Endothelial cell of umbilical vein (primary cell): ENCODE results near the gene TMEM125.

Source experiments
- CTCF ChIP-seq, 2 donors: IDR thresholded peaks; 1 replicate in 1 of 2; 2 replicates in 1 of 2; pipeline ENCODE4 v1.5.1; 2011; ENCODE audit warnings: low read length in 2 of 2, mild to moderate bottlenecking in 2 of 2, moderate library complexity in 2 of 2, control low read depth in 1 of 2, inconsistent platforms in 1 of 2, low read depth in 1 of 2; ENCODE audit not compliant: insufficient read depth in 1 of 2; ENCODE audit errors: extremely low read depth in 1 of 2
- EZH2 ChIP-seq: IDR thresholded peaks from 2 replicates; pipeline ENCODE4 v1.6.1; 2012; ENCODE audit warnings: borderline replicate concordance, low read depth, mild to moderate bottlenecking, moderate library complexity, low read length, inconsistent platforms; ENCODE audit not compliant: severe bottlenecking
- FOS ChIP-seq: IDR thresholded peaks from 2 replicates; pipeline ENCODE4 v1.6.1; 2011; ENCODE audit warnings: mild to moderate bottlenecking, low read length, moderate library complexity, borderline replicate concordance; ENCODE audit not compliant: insufficient read depth
- JUN ChIP-seq: IDR thresholded peaks from 2 replicates; pipeline ENCODE4 v1.6.1; 2011; ENCODE audit warnings: borderline replicate concordance, low read depth; ENCODE audit not compliant: insufficient read length, insufficient read depth
- MAX ChIP-seq: IDR thresholded peaks from 2 replicates; pipeline ENCODE4 v1.6.1; 2011; ENCODE audit not compliant: insufficient read depth, insufficient read length
- MYC ChIP-seq: IDR thresholded peaks from one replicate; pipeline ENCODE4 v1.6.1; 2011; ENCODE audit warnings: mild to moderate bottlenecking, low read depth, low read length
- POLR2A ChIP-seq: IDR thresholded peaks from 2 replicates; pipeline ENCODE4 v1.6.1; 2012; ENCODE audit warnings: low read depth, mild to moderate bottlenecking, control low read depth, low read length
- POLR2AphosphoS5 ChIP-seq: IDR thresholded peaks from 2 replicates; pipeline ENCODE4 v1.6.1; 2012; ENCODE audit warnings: low read depth, mild to moderate bottlenecking, control low read depth, low read length, moderate library complexity; ENCODE audit not compliant: insufficient read depth

- TF ChIP-seq JUN (no peak), EZH2 (no peak), CTCF (IDR thresholded peaks at IDR 0.05; ENCODE audit: extremely low read depth in 1 of 2, insufficient read depth in 1 of 2, low read depth in 1 of 2, low read length in 2 of 2) (no peak), POLR2A (no peak), POLR2AphosphoS5 (no peak), MAX (no peak), MYC (no peak), FOS (no peak)
Measured at GRCh38 chr1:43272161-43272560, 2.4 kb downstream of the TMEM125 start.
